ENCODE measurements around the gene FMNL2.
"Not testable (repeated sequence)": the region's sequence is repeated elsewhere in the genome, so short reads cannot be mapped to it uniquely, and the experiment has no call there.

The FMNL2 gene

DNA sequence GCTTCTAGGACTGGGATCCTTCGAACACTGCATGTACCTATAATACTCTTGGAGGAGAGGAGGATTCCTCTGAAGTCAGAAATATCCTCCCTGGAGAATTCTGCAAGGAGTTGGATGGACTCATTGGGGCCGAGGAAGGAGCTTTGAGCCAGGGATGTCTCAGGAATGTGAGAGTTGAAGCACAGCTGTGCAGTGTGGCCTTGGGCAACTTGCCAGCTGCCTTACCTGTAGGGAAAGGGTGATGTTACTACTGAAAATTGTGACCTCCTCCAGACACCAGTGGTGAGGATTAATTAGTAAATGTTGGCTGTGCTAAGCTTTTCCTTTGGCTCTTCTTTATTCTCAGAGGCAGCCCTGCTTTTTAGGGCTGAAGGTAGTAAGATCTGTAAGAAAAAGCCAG is 41.4 kb downstream of the FMNL2 start:
- no peak for DNase-seq

DNA sequence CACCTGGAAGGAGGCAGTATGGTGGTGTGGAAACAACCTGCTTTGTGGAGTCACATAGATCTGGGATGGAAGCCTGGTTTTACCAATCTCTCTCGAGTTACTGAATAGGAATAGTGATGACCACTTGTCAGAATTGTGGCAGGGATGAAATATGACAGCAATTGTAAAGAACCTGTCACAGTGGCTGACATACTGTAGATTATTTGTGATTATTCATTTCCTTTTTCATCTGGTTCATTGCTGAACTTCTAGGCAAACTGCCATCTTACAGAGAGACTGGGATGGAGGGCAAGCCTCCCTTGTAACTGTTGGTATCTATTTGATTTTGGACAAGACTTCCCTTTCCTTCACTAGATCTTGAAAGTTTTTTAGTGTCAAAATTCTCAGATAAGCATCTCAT is 42.0 kb downstream of the FMNL2 start:
- DNase-seq = no peak

DNA sequence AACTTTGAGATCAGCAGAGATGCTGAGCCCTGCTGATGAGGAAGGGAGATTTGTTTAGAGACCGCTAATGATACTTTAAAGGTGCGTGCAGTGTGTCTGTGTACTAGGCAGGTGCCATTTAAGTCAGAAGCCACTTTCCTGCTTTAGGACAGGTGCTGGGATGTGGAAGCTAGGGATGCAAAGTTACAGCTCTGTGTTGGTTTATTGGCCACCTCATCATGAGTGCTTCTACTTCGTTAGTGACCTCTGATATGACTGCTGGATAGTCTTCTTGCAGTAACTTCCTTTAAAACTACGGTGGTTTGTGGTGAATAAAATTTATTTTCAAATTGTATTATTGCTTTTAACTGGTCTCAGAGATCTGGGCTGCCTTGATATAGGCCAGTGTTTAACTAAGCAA is 44.1 kb downstream of the FMNL2 start:
- no peak for DNase-seq

DNA sequence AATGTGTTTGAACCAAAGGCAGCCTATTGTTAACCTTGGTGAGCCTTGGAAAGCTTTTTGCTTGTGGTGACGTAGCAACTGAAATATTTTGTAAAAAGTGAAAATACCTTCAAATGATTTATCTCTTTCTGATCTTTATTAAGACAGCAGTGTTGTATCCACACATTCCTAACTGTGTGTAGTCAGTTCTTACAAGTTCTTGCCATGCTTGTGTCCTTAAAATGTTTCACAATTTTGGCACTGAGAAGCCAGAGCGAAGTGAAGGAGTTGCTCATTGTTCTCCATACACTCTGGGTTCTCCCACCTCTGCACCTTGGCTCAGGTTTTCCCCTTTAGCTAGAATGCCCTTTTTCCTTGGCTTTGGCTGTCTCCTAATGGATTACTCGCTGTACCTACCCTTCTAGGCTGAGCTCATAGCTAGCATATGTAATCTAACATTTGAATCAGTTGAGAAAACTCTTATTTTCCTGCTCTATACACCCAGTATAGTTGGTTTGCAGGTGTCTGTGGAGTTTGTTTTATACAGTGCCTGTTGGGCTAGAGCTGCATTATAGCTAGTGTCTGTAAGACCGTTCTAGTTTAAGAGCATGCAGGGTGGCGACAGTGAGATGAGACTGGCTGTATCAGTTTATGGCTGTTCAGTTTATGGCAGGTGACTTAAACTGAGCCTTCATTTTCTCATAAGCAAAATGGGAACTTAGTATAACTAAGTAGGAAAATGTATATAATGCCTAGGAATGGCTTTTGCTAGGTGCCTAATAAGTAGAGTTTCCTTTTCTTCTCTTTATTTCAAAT is 45.5 kb downstream of the FMNL2 start:
- no peak for DNase-seq

DNA sequence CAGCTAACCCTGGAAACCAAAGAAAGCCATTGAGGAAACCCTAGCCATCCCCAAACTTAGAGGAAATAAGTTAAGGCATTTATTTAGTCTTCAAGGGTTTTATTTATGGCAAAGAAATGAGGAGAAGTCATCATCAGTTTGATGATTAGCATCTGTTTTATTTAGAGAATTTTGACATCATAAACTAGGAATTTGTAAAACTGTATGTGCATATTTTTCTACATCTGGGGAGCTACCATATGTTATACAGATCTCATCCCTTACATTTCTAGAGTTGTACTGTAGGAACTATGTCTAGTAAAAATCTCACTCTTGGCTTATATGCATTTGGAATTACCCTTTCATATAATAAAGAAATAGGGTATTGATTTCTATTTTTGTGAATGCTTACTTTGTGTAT is 48.7 kb downstream of the FMNL2 start:
- DNase-seq = no peak

DNA sequence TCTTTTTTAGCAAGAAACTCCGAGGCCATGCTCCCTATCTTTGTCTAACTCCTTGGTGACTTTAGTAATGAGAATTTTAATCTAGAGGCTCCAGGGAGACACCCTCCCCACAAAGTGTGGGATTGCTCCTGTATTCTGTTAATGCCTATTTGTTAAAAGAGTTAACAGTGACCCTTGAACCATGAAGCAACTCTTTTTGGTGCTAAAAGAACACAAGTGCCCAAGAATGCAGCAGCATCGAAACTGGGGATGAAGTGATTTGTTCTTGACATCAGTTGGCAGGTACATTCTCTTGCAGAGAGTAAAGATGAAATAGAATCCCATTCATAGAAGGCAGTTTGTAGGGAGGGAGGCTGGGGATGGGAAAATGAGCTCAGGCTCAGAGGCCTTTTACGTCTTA is 50.0 kb downstream of the FMNL2 start:
- no peak for DNase-seq

DNA sequence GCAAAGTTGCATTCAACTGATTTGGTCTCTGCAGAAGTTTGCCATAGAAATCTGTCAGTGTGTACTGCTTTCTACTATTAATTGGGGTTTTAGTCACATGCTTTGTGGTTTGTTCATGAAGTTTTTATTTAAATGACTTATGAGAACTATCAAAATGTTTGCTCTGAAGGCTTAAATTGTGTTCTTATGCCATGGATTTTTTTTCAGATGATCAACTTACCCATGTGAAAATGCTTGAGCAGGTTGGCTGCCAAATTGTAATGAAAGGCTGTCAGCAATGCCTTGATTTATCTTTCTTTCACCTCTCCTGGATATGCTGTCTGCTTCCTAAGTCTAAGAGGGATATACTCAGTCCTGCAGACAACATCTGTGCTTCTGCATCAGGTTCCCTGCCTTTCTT is 50.7 kb downstream of the FMNL2 start:
- no peak for DNase-seq

DNA sequence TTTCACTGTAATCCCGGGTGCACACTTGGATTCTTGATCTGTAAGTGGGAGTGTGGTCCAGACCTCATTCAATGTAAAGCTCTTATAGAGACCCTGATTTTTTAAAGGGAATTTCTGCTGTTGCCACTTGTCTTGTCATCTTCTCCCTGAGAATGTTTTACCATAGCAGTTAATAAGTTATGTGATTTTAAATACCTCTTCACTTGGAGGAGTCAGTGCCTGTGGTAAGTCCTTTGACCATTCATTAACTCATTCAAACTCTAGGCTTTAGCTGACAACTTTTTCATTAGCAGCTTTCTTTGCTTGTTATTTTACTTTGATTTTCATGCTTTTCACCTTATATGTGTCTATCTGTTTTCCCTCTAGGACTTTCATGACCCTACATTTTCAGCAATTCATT is 51.3 kb downstream of the FMNL2 start:
- no peak for DNase-seq

DNA sequence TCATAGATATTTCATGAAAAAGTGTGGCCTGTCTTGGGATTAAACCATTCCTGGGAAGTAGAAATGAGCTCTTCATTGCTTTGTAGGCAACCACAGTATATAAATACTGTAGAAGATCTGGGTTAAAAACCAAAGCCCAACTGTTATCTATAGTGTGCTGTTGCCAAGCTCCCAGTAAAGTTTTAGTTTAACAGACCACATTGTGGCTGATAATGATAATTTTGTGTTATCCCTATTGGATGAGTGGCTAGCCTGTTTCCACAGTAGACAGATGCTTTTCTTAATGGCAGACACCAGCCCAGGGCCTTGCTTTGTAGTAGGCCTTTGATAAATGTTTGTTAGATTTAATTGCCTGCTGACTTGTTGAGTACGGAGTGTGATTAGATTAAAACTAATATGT is 52.1 kb downstream of the FMNL2 start:
- no peak for DNase-seq

DNA sequence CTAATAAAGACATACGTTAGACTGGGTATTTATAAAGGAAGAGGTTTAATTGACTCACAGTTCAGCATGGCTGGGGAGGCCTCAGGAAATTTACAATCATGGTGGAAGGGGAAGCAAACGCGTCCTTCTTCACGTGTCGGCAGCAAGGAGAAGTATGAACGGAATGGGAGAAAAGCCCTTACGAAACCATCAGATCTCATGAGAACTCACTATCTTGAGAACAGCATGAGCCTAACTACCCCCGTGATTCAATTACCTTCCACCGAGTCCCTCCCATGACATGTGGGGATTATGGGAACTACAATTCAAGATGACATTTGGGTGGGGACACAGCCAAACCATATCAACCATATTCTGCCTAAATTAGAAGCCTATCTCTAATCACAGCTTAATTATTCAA is 53.3 kb downstream of the FMNL2 start:
- not testable (repeated sequence) for DNase-seq

DNA sequence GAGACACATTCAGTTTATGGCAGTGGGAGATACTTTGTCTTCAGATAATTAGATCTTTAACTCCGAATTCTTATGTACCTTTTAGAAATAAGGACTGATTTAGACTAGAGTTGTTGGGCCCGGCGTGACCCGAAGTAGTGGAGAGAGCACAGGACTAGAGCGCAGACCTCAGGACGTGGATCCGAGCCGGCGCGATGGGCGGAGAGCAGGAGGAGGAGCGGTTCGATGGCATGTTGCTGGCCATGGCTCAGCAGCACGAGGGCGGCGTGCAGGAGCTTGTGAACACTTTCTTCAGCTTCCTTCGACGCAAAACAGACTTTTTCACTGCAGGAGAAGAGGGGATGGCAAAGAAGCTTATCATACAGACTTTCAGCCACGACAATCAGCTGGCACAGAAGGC is 54.5 kb downstream of the FMNL2 start:
- DNase-seq = no peak

DNA sequence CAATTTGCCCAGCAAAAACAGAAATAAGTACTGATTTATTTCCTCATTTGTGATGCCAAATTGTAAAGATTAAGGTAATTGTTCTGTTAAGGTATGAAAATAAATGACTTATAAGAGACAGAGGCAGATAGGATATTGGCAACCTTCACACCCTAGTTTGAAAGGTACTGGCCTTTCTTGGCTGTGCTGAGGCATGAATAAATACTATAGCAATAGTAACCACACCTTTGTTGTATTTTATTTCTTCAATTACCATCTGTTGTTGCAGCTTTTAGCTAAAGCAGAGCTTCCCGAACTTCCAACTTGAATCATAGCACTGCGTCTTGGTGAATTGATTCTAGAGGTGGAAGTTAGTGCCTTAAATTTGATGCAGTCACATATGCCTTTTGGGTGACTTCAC is 55.9 kb downstream of the FMNL2 start:
- no peak for DNase-seq

DNA sequence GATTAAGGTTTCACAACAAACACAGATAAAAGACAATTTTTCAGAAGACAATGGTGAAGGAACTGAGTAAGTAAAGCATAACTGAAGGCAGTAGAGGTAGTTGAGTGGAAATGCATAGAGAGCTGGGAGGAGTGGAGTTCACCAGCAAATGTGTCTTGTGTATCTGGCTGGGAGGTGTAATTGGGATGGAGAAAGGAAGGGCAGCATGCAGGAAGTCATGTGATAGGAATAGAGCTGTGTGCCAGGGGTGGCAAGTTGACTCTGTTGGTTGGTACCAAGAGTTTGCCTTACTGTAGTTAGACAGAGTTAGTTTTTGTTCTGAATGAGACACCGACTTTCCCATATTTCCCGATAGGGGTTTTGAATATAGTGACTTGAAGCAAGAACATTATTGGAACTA is 56.3 kb downstream of the FMNL2 start:
- no peak for DNase-seq

DNA sequence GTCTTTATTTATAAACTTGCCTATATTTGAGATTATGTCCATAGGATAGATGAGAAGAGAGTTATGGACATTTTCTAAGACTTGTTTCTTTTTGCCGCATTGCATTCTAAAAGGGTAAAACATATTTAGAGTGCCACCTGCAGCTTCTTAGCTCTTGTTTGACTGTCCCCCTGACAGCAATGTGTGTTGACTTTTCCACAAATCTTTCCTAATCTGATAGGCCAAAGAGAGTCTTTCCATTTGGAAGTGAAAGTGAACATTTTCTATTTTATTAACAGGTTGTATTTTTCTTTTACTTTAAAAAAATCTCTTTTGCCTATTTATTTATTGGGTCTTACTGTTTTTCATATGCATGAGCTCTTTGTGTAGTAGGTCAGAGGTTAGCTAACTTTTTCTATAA is 58.4 kb downstream of the FMNL2 start:
- DNase-seq = no peak

DNA sequence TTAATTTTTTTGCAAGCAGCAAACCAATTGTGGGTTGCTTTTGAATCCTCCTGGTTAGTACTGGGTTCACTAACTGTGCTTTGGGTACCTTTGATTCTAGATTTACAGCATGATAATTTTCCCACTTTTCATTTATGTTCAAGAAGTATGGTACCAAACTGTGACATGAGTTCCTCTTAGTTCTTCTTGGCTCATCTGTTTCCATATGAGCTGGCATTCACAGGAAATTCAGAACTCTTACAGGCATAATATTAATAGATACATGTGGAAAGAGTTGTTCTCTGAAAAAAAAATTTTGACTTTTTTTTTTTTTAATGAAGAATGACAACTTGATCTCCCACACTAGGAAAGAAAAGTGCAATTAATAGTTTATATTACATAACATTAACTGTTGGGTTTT is 59.4 kb downstream of the FMNL2 start:
- DNase-seq = no peak

DNA sequence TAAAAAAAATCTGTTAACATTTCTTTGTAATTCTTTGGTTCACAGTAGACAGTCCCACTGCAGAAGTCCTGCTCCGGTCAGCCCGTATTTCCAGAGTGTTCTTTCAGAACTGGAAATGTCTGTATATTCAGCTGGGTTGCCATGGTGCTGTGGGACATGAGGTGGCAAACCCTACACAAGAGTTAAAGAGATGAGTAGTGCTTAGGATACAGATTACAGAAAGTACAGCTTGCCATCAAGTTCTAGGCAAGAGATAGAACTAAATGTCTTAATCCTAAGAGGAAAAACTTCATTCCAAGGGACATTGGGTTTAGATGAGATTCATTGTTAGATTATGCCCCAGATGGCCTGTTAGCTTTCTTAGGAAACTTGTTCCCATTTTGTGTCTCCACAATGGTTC is 60.1 kb downstream of the FMNL2 start:
- DNase-seq = no peak

DNA sequence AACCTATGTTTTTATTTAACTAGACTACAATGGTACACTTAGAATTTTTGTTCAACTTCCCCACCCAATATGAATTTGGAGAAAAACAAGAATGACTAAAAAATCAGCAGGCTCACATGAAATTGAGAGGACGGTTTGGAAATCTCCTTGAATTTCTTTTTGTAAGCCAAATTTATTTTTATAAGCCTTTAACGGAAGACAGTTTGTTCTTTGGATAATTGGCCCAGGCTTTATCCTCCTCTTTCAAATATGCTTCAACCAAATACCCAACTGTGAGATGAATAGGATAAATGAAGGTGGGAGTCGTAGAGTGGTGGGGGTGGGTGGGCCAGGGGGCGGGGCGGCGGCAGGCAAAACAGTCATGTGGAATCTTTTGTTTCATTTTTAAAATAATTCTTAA is 60.6 kb downstream of the FMNL2 start:
- no peak for DNase-seq

DNA sequence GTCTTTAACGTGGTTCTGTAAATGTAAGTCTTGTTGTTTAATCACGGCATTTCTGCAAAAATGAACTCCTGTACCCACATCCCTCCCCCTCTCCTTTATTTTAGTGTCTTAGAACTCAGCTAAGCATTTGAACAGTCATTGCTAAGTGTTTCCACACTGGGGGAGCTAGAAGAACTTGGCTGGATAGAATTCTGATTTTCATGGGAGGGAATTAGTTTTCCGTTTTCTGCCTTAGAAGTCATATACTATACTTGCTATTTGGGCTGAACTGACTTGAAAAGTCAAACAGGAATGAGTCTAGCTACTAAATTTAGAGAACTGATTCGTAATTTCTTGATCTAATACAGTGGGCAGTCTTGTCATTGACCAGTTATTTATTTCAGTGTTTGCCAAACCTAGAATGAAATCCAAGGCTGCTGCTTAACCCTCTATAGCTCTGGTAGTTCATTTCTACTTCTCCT is 61.1 kb downstream of the FMNL2 start:
- DNase-seq = no peak

DNA sequence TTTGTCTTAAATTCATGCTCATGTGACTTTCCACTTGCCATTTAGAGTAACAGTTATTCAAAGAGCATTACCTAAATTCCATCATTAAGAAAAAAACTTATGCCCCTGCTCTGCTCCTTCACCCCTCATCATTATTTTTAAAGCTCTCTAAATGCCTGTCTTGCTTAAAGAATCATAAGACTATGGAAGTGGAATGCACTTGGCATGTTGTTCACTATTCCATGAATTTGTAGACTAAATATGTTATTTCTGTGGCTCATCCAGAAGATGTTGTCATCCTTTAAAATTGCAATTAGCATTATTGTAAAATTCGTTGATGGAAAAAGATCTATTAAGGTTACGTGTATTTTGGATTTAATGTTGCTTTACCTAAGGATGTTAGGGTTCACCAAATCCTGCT is 61.8 kb downstream of the FMNL2 start:
- no peak for DNase-seq

DNA sequence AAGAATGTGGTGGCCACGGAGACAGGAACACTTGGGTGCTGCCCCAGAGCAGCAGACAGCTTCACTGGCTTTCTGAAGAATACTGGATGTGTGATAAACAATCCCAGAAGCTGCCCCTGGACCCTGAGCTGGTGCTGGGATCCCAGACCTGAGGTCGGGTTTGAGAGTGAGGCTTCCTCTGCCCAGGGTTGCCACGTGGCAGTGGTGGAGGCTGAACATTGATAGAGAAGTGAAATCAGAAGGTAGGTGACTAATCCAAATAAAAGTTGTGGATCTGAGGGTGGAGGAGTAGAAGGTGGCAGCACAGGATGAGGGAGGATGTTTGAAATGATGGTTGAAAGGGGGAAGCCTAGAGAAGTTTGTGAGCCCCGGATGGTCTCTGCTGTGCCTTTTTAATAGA is 64.0 kb downstream of the FMNL2 start:
- DNase-seq = no peak

DNA sequence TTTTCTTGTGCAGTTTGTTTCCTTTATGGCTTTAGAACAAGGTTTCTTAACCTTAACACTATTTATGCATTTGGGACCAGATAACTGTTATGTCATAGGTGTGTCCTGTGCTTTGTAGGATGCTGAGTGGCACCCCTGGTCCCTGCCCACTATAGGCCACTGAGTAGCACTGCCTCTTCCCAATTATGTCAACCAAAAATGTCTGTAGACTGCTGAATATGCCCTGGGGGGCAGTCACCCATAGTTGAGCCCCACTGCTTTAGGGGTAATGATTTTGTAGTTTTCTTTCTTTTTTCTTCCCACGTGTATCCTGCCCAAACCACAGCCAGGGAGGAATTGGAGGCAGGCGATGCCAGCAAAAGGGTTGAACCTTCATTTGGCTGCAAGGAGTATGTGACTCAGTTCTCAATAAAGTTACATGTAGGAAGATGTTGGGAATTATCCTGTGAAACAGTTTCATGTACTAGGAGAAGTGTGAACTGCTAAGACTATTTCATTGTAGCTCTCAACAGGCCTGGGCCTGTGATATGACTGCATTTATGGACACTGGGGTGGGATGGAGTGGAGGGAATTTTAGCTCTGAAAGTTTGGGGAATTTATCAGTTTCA is 65.7 kb downstream of the FMNL2 start:
- no peak for DNase-seq

DNA sequence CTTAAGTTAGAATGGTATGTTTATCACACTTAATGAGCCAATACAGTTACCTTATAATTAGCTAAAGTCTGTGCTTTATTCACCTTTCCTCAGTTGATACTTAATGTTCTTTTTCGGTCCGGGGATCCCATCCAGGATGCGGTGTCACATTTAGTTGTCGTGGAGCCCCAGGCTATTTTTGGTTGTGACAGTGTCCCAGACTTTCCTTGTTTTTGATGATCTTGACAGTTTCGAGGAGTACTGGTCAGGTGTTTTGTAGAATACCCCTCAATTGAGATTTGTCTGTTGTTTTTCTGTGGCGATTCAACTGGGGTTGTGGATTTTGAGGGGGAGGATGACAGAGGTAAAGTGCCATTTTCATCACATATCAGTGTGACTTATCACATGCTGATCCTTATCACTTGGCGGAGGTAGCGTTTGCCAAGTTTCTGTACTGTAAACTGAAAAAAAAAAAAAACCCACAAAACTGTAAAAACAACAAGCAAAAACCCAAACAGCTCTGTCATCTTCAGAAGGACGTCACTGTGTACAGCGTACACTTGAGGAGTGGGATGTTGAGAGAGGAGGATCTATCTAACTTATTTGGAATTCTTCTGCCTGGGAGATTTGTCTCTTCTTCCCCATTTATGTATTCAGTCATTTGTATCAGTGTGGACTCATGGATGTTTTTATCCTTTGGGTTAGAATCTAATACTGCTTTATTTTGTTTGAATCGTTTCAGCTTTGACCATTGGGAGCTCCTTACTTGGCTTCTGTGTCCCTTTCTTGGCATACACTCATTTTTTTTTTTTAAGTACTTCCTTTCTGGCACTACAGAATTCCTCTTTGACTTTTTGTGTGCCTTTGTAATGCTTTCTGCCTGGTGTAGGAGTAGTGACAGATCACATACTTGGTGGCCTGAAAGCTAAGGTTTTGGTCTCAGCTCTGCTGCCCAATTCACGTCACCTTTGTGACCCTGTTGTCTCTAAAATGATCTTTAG is 68.1 kb downstream of the FMNL2 start:
- no peak for DNase-seq

DNA sequence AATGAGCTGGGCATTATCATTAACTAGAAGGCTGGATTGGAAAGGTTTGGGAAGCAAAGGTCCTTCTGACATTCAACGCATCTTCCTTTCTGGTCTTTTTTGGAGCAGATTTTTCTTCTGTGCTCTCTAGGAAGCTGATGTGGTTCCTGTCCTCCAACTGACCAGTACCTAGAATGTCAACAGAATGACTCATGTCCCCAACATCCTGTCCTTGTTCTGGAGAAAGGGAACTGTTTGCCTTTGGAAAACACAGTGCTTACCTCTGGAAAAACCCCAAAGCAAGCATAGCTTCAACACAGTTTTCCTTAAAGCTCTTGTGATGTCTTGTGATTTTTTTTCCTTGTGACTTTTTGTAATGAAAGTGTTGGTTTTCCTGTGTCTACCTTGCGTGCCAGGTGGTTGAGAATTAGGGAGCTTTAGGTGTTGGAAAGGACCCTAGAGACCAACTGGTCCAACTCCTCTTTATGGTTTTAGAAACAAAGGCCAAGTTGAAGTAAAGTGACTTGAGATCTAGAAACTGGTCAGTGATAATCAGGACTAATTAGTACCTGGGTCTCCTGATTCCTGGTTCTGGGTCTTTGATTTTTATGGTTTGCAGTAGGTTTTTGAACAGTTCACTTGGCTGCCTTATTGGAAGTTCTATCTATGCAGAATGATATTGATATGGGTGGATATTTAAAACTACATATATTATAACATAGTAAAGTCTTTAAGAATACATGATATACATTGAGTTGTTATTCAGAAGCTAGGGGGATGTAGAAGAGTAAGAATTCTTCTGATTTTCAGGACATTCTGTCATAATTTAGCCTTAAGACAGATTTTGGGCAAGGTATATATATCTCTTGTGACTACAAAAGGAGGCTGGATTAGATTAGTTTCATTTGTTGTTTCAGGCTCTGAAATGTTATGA is 70.5 kb downstream of the FMNL2 start:
- no peak for DNase-seq
